ENCODE results near the gene ADGRB2.

DNA sequence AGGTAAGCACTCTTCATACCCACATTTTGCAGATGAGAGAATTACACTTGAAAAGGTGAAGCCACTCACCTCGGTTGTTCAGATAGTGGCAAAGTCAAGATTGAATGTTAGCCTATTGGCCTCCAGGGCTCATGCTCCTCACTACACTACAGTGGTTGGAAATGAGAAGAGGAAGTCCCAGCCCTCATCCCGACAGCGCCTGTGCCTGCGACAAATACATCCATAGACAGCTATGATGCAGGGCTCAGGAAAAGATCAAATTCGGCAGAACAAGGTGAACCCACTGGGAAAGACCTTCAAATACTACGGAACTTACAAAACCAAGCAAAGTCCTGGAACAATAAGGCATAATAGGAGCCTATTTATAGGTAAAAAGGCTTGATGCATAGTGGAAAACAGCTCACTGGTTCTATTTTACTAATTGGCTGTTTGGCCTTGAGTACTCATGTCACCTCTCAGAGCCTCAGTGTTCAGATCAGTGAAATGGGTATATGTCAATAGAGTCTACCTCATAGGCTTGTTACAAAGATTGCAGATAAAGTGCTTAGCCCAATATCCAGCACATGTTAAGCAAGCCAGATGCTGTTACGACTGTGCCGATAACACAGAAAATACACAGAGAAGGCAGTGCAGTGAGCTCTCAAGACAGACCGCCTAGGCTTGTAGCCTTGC is 48.2 kb upstream of the ADGRB2 start:
- TF ChIP-seq, protein P1, sequence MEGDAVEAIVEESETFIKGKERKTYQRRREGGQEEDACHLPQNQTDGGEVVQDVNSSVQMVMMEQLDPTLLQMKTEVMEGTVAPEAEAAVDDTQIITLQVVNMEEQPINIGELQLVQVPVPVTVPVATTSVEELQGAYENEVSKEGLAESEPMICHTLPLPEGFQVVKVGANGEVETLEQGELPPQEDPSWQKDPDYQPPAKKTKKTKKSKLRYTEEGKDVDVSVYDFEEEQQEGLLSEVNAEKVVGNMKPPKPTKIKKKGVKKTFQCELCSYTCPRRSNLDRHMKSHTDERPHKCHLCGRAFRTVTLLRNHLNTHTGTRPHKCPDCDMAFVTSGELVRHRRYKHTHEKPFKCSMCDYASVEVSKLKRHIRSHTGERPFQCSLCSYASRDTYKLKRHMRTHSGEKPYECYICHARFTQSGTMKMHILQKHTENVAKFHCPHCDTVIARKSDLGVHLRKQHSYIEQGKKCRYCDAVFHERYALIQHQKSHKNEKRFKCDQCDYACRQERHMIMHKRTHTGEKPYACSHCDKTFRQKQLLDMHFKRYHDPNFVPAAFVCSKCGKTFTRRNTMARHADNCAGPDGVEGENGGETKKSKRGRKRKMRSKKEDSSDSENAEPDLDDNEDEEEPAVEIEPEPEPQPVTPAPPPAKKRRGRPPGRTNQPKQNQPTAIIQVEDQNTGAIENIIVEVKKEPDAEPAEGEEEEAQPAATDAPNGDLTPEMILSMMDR (IDR thresholded peaks at IDR 0.05), result no peak
- no peak for TF ChIP-seq POLR2A (IDR thresholded peaks at IDR 0.05)

Measured in lower leg skin (tissue), 3 donors.